Neural crest cell (in vitro differentiated cells): ENCODE data around the gene KSR2. TPM values are rescaled to one million over a fixed set of nuclear protein-coding genes. Genes with fewer than 3 reads are reported as not detected.

ENCODE experiments used
- DNase-seq: peaks from one replicate; pipeline ENCODE4 v3.0.0; 2021; ENCODE audit warnings: low read depth, mixed read lengths, low spot score
- H3K27ac Mint-ChIP-seq: one replicate; pipeline ENCODE4 v1.8.0; 2021; ENCODE audit warnings: mild to moderate bottlenecking, mixed read lengths; ENCODE audit not compliant: unreplicated experiment
- H3K27me3 Mint-ChIP-seq: 2 replicates; pipeline ENCODE4 v1.8.0; 2021; ENCODE audit warnings: low read depth, mild to moderate bottlenecking, mixed read lengths
- H3K36me3 Mint-ChIP-seq: 2 replicates; pipeline ENCODE4 v1.8.0; 2021; ENCODE audit warnings: low read depth, mild to moderate bottlenecking, mixed read lengths
- H3K4me1 Mint-ChIP-seq: 2 replicates; pipeline ENCODE4 v1.8.0; 2021; ENCODE audit warnings: mixed read lengths
- H3K4me3 Mint-ChIP-seq: one replicate; pipeline ENCODE4 v1.8.0; 2021; ENCODE audit warnings: mild to moderate bottlenecking, mixed read lengths
- H3K9me3 Mint-ChIP-seq: 2 replicates; pipeline ENCODE4 v1.8.0; 2021; ENCODE audit warnings: mixed read lengths
- total RNA-seq: library from RNA; stranded (reverse); gene quantifications from 2 replicates; pipeline ENCODE4 v1.2.1, GENCODE V29; 2021
- TF ChIP-seq, protein P1 (sequence below): fragments of 200-600 bp; sonication (generic); conservative IDR thresholded peaks from 2 replicates; pipeline ENCODE4 v1.5.0; 2021; ENCODE audit warnings: antibody characterized with exemption, mild to moderate bottlenecking

The KSR2 gene
- total RNA-seq, 1 donor from 2014 or later = 0.33 TPM

GRCh38 chr12:117438809-117439208, 530.0 kb downstream of the KSR2 start:
- H3K4me3 Mint-ChIP-seq = no peak overlapping the region

GRCh38 chr12:117437516-117438255, 531.1 kb downstream of the KSR2 start:
- TF ChIP-seq, protein P1, sequence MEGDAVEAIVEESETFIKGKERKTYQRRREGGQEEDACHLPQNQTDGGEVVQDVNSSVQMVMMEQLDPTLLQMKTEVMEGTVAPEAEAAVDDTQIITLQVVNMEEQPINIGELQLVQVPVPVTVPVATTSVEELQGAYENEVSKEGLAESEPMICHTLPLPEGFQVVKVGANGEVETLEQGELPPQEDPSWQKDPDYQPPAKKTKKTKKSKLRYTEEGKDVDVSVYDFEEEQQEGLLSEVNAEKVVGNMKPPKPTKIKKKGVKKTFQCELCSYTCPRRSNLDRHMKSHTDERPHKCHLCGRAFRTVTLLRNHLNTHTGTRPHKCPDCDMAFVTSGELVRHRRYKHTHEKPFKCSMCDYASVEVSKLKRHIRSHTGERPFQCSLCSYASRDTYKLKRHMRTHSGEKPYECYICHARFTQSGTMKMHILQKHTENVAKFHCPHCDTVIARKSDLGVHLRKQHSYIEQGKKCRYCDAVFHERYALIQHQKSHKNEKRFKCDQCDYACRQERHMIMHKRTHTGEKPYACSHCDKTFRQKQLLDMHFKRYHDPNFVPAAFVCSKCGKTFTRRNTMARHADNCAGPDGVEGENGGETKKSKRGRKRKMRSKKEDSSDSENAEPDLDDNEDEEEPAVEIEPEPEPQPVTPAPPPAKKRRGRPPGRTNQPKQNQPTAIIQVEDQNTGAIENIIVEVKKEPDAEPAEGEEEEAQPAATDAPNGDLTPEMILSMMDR = no peak
- no peaks in the 10 kb centered on the region for H3K36me3 Mint-ChIP-seq
- H3K9me3 Mint-ChIP-seq = no peaks in the 10 kb centered on the region
- H3K4me1 Mint-ChIP-seq = no peaks in the 10 kb centered on the region
- H3K27me3 Mint-ChIP-seq = peaks cover 7% of the 10 kb centered on the region
- H3K4me3 Mint-ChIP-seq = no peak overlapping the region
- no peak for DNase-seq
- H3K27ac Mint-ChIP-seq = no peak overlapping the region

More at GRCh38 chr12:117438809-117439208, 530.0 kb downstream of the KSR2 start:
- H3K4me1 Mint-ChIP-seq = no peaks in the 10 kb centered on the region
- no peaks in the 10 kb centered on the region for H3K9me3 Mint-ChIP-seq
- TF ChIP-seq, protein P1 = no peak
- H3K27me3 Mint-ChIP-seq = peaks cover 8% of the 10 kb centered on the region
- DNase-seq = no peak
- no peak overlapping the region for H3K27ac Mint-ChIP-seq
- no peaks in the 10 kb centered on the region for H3K36me3 Mint-ChIP-seq

GRCh38 chr12:117433878-117434277, 534.9 kb downstream of the KSR2 start:
- no peak overlapping the region for H3K27ac Mint-ChIP-seq
- TF ChIP-seq, protein P1 = no peak
- no peaks in the 10 kb centered on the region for H3K27me3 Mint-ChIP-seq
- no peak for DNase-seq
- H3K4me3 Mint-ChIP-seq = no peak overlapping the region
- no peaks in the 10 kb centered on the region for H3K4me1 Mint-ChIP-seq
- H3K9me3 Mint-ChIP-seq = no peaks in the 10 kb centered on the region
- H3K36me3 Mint-ChIP-seq = no peaks in the 10 kb centered on the region

- Mint-ChIP-seq H3K27ac (no peak overlapping the region), H3K4me3 (no peak overlapping the region), H3K9me3 (no peaks in the 10 kb centered on the region), H3K36me3 (no peaks in the 10 kb centered on the region), H3K4me1 (no peaks in the 10 kb centered on the region), H3K27me3 (peaks cover 9% of the 10 kb centered on the region)
- TF ChIP-seq, protein P1 = no peak
- DNase-seq = no peak
Measured at GRCh38 chr12:117430246-117430645, 538.5 kb downstream of the KSR2 start.

DNA sequence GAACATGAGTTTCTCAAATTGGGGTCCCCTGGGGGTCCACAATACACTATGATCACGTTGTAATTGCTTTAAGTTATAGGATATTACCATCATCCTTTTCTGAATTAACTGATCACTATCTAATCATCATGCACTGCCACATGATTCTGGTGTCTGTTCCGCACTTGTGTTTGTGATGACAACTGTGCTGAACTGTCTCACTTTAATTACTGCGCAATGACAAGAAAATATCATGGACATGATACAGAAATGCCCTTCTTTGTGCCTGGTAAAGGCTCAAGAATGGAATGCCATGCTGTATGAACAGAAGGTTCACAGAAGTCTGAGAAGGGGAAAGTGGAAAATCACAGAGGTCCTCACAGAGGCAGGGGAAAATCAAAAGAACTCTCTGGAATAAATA, 541.6 kb downstream of the KSR2 start:
- H3K4me3 Mint-ChIP-seq = no peak overlapping the region
- no peaks in the 10 kb centered on the region for H3K4me1 Mint-ChIP-seq
- H3K27me3 Mint-ChIP-seq = peaks cover 26% of the 10 kb centered on the region
- no peaks in the 10 kb centered on the region for H3K9me3 Mint-ChIP-seq
- no peaks in the 10 kb centered on the region for H3K36me3 Mint-ChIP-seq
- TF ChIP-seq, protein P1 = no peak
- DNase-seq = no peak
- no peak overlapping the region for H3K27ac Mint-ChIP-seq
